A549 (cell line): ENCODE results near the gene PCID2. TPM values are rescaled to one million over a fixed set of nuclear protein-coding genes. Genes with fewer than 3 reads are reported as not detected.

Source experiments
- ATAC-seq, 2 experiments: fragments of 200-7000 bp in 1 of 2; fragments of >200 bp in 1 of 2; cut with Nextera tagmentation in 1 of 2; cut with Tn5 transposase in 1 of 2; 3 replicates each; pipeline versions ENCODE4 v1.8.0 to v1.9.1; 2018 to 2020; ENCODE audit warnings: mild to moderate bottlenecking in 1 of 2, moderate library complexity in 1 of 2
- CTCF ChIA-PET: fragments of 300-600 bp; sonication (Branson Sonifier 250); formaldehyde crosslinking; extraction: SDS; loops from one replicate; lab custom pipeline; 2021; ENCODE audit warnings: antibody characterized with exemption, inconsistent platforms; lab: Yijun Ruan, JAX
- POLR2A ChIA-PET: fragments of 350-600 bp; formaldehyde crosslinking; extraction: SDS; loops from one replicate; lab custom pipeline; 2021; ENCODE audit warnings: antibody characterized with exemption, inconsistent platforms; lab: Yijun Ruan, JAX
- DNase-seq, 2 experiments: peaks; one replicate each; pipeline versions ENCODE4 v3.0.0 to v3.0.0-alpha.2; 2011 to 2016; ENCODE audit warnings: low read depth in 1 of 2, low spot score in 1 of 2
- FAIRE-seq: peaks from 2 replicates; lab custom pipeline; 2011; peaks lifted over from hg19 to GRCh38; lab: Jason Lieb, UNC
- H3K27ac ChIP-seq, 2 experiments: fragments of >200 bp; sonication (Bioruptor Twin); formaldehyde crosslinking; 3 replicates each; pipeline ENCODE4 v1.5.1; 2016 to 2017
- H3K4me1 ChIP-seq: fragments of >200 bp; sonication (Bioruptor Twin); formaldehyde crosslinking; 3 replicates; pipeline ENCODE4 v1.6.1; 2016
- H3K4me2 ChIP-seq: fragments of >200 bp; sonication (Bioruptor Twin); formaldehyde crosslinking; 3 replicates; pipeline ENCODE4 v1.6.1; 2016
- H3K4me3 ChIP-seq: fragments of >200 bp; sonication (Bioruptor Twin); formaldehyde crosslinking; 3 replicates; pipeline ENCODE4 v1.5.1; 2016
- H3K9me3 ChIP-seq: fragments of >200 bp; sonication (Bioruptor Twin); formaldehyde crosslinking; 3 replicates; pipeline ENCODE4 v1.6.1; 2016
- ATOH8 ChIP-seq: fragments of 250-450 bp; sonication (Bioruptor Pico); IDR thresholded peaks from 2 replicates; pipeline ENCODE4 v1.5.0; 2020; ENCODE audit warnings: low read depth, mild to moderate bottlenecking, moderate library complexity
- BHLHE40 ChIP-seq: IDR thresholded peaks from 2 replicates; pipeline ENCODE4 v1.6.1; 2012; ENCODE audit warnings: low read depth, low read length, inconsistent platforms
- CHD2 ChIP-seq: fragments of 150-350 bp; IDR thresholded peaks from 2 replicates; pipeline ENCODE4 v1.6.1; 2014; ENCODE audit warnings: low read length; ENCODE audit not compliant: partially characterized antibody
- CTCF ChIP-seq: fragments of >200 bp; sonication (Bioruptor Twin); formaldehyde crosslinking; IDR thresholded peaks from 3 replicates; pipeline ENCODE4 v1.5.1; 2016
- E2F6 ChIP-seq: IDR thresholded peaks from 2 replicates; pipeline ENCODE4 v1.6.1; 2012; ENCODE audit warnings: low read depth, borderline replicate concordance
- EP300 ChIP-seq, 2 experiments: fragments of >200 bp; sonication (Bioruptor Twin); formaldehyde crosslinking; IDR thresholded peaks; 2 replicates in 1 of 2; 3 replicates in 1 of 2; pipeline ENCODE4 v1.6.1; 2016 to 2017
- HOXB13 ChIP-seq: fragments of 250-450 bp; sonication (Bioruptor Pico); IDR thresholded peaks from 2 replicates; pipeline ENCODE4 v1.5.0; 2020; ENCODE audit warnings: low read depth, mild to moderate bottlenecking, moderate library complexity
- JUN ChIP-seq, 2 experiments: fragments of >200 bp; sonication (Bioruptor Twin); formaldehyde crosslinking; IDR thresholded peaks; 2 replicates in 1 of 2; 3 replicates in 1 of 2; pipeline ENCODE4 v1.6.1; 2016 to 2017
- KDM1A ChIP-seq: fragments of 200-600 bp; sonication (generic); IDR thresholded peaks from 2 replicates; pipeline ENCODE4 v1.6.1; 2016; ENCODE audit warnings: low read depth, mild to moderate bottlenecking
- MAFK ChIP-seq: fragments of 450-650 bp; IDR thresholded peaks from 2 replicates; pipeline ENCODE4 v1.6.1; 2014; ENCODE audit not compliant: partially characterized antibody
- NPAS2 ChIP-seq: fragments of 250-450 bp; sonication (Bioruptor Pico); IDR thresholded peaks from 2 replicates; pipeline ENCODE4 v1.8.0; 2022; ENCODE audit warnings: mild to moderate bottlenecking, moderate library complexity, borderline replicate concordance
- TP53 ChIP-seq: fragments of 250-450 bp; sonication (Bioruptor Pico); IDR thresholded peaks from 2 replicates; pipeline ENCODE4 v1.5.0; 2021; ENCODE audit warnings: mild to moderate bottlenecking, moderate library complexity
- WGBS: methylation state at CpG from one replicate; pipeline ENCODE4 v1.1.6; 2017; ENCODE audit errors: missing lambda C conversion rate; 5-methylcytosine and 5-hydroxymethylcytosine counted together
- polyA plus RNA-seq, 4 experiments: library from polyadenylated mRNA; depleted of rRNA in 3 of 4; stranded (reverse); fragments of >200 nt; fragmentation: RNase III in 1 of 4; extraction: RNeasy Plus Mini Kit Qiagen cat#74134 plus additional on column Dnase treatment in 1 of 4; gene quantifications; 2 replicates in 3 of 4; 3 replicates in 1 of 4; pipeline ENCODE4 v1.2.3, GENCODE V29; 2011 to 2017
- TF ChIP-seq, protein P1 (sequence below): fragments of >200 bp; sonication (Bioruptor Twin); formaldehyde crosslinking; IDR thresholded peaks from 2 replicates; pipeline ENCODE4 v1.6.1; 2016
- TF ChIP-seq, protein P2 (sequence below): IDR thresholded peaks from 2 replicates; pipeline ENCODE4 v1.6.1; 2012

The PCID2 gene
- polyA plus RNA-seq, 2 of the 4 experiments (the other 2 are of a cell fraction): 37.7 to 68.7 TPM

- TF ChIP-seq ATOH8 (CRISPR knock-in tag) (no peak), JUN (IDR thresholded peaks at IDR 0.05) (no peak), NPAS2 (no peak)
Measured at GRCh38 chr13:113186061-113186900, 22.2 kb downstream of the PCID2 start (continued).

DNA sequence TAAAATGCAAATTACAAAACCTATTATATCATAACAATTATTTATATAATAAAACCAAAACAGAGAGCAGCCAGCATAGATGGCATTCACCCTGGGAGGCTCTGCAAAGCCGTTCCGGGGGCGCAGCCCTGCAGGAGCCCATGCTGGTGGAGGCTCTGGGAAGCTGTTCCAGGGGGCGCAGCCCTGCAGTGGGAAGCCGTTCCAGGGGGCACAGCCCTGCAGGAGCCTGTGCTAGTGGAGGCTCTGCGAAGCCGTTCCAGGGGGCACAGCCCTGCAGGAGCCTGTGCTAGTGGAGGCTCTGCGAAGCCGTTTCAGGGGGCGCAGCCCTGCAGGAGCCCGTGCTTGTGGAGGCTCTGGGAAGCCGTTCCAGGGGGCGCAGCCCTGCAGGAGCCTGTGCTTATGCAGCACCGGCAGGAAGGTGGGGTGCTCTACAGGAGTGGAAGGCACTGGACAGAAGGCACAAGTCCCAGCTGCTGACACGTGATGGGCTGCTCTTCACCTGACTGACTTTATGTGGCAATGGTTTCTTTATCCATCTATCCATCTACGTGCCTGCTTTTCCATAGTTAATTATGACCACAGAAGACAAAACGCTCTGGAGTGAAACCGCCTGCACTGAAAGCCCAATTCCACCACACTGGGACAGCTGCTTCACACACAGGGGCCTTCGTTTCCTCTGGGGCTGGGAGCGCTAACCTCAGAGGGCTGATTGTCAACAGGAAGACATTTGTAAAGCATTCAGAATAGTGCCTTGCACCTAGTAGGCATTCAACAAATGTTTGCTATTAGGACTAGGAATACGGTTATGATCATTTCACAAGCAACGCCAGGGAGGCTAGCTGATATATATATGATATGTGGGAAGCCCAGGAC is 23.7 kb downstream of the PCID2 start:
- ChIA-PET POLR2A (no interaction called here), CTCF (interaction anchor here (1.0 kb wide), 1 partner anchor 155 kb away, joined by 3 read pairs; no protein-coding TSS in a partner anchor)
- DNase-seq (no peak), ATAC-seq (no peak), FAIRE-seq (no peak)
- no peak overlapping the region for H3K27ac ChIP-seq
- H3K4me3 ChIP-seq: no peak overlapping the region
- 93% methylated on average over 20 of the region's 22 CpGs for WGBS
- H3K4me1 ChIP-seq: peaks cover 35% of the 10 kb centered on the region
- no peaks in the 10 kb centered on the region for H3K9me3 ChIP-seq
- no peak overlapping the region for H3K4me2 ChIP-seq
- TF ChIP-seq BHLHE40: no peak
- TF ChIP-seq CHD2: no peak
- TF ChIP-seq, protein P1, sequence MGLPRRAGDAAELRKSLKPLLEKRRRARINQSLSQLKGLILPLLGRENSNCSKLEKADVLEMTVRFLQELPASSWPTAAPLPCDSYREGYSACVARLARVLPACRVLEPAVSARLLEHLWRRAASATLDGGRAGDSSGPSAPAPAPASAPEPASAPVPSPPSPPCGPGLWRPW: no peak
- TF ChIP-seq, all 56 proteins: peak for 0

DNA sequence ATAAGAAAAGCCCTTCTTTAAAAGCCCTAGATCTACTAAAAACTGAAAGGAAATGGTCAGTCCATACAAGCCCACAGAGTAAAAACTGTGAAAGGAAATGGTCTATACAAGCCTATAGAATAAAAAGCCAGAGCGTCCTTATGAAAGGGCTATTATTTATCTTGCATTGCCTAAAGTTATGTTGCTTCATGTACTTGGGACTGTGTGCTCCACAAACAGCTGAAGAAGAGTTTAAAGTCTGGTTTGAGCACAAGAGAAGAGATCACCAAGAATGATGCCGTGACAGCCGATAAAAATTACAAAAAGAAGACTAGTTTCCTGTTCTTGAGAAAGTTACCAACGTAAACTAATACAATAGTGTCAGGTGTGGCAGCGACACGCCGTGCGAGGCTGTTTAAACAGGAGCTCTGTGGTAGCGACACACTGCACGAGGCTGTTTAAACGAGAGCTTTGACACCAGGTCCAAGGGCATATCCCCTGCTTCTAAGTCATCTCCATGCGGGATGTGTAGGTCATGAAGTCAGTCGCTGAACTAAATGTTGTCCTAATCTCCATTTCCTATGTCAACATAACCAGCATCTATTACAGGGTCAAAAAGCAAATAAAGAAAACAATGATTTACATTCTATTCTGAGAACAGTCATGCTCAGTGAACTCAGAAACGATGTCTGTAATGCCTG is 24.9 kb downstream of the PCID2 start:
- Histone ChIP-seq H3K4me1 (peaks cover 35% of the 10 kb centered on the region), H3K9me3 (no peaks in the 10 kb centered on the region), H3K4me2 (no peak overlapping the region), H3K27ac (no peak overlapping the region), H3K4me3 (no peak overlapping the region)
- WGBS: 67% methylated on average over 14 of the region's 14 CpGs
- DNase-seq (peak in 1 of 2 experiments; percentile 14), FAIRE-seq (no peak), ATAC-seq (no peak)
- CTCF ChIA-PET: interaction anchor here (1.0 kb wide), 1 partner anchor 154 kb away, joined by 3 read pairs; no protein-coding TSS in a partner anchor
- POLR2A ChIA-PET: no interaction called here
- TF ChIP-seq CTCF (no peak), MAFK (no peak), TP53 (CRISPR knock-in tag) (no peak)
- TF ChIP-seq, protein P2, sequence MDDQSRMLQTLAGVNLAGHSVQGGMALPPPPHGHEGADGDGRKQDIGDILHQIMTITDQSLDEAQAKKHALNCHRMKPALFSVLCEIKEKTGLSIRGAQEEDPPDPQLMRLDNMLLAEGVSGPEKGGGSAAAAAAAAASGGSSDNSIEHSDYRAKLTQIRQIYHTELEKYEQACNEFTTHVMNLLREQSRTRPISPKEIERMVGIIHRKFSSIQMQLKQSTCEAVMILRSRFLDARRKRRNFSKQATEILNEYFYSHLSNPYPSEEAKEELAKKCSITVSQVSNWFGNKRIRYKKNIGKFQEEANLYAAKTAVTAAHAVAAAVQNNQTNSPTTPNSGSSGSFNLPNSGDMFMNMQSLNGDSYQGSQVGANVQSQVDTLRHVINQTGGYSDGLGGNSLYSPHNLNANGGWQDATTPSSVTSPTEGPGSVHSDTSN: no peak
- TF ChIP-seq, protein P1: no peak

DNA sequence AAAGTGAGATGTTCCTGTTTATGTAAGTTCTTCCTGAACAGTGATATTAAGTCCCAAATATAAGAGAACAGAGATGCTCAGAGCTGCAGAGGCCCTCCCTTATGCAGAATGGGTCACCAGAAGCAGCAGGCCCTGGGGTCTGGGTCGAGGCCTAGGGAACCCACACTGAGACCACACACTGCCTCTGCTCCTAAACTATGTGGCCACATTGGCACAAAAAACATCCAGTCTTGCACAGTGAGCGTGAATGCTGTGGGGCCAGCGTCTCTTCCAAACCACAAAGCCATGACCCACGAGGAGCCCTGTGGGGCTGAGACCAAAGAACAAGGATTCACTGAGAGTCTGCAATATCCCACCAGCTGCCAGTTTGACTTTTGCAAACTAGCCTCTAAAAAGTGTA is 26.4 kb downstream of the PCID2 start:
- TF ChIP-seq EP300 (IDR thresholded peaks at IDR 0.05) (no peak), E2F6 (no peak), JUN (IDR thresholded peaks at IDR 0.05) (no peak), KDM1A (no peak), HOXB13 (CRISPR knock-in tag) (no peak)
- TF ChIP-seq, all 56 proteins: peak for 0
- CTCF ChIA-PET: interaction anchor here (0.6 to 1.0 kb wide), 3 partner anchors 12 to 171 kb away, joined by 3 read pairs; no protein-coding TSS in a partner anchor
- no peak overlapping the region for H3K27ac ChIP-seq
- no peak overlapping the region for H3K4me2 ChIP-seq
- H3K4me3 ChIP-seq: no peak overlapping the region
- FAIRE-seq (no peak), ATAC-seq (no peak), DNase-seq (no peak)
- WGBS: 86% methylated on average over 4 of the region's 4 CpGs
- peaks cover 30% of the 10 kb centered on the region for H3K4me1 ChIP-seq
- POLR2A ChIA-PET: no interaction called here
- H3K9me3 ChIP-seq: no peaks in the 10 kb centered on the region
